Measurements from ENCODE around the gene LHPP. TPM values are rescaled to one million over a fixed set of nuclear protein-coding genes. Genes with fewer than 3 reads are reported as not detected.
"Not testable (repeated sequence)": the region's sequence is repeated elsewhere in the genome, so short reads cannot be mapped to it uniquely, and the experiment has no call there.

The LHPP gene
- total RNA-seq, 2 donors from 2014 or later = 7.4 to 10.6 TPM

- Mint-ChIP-seq H3K4me1 (no peaks in the 10 kb centered on the region), H3K4me3 (no peak overlapping the region), H3K36me3 (ENCODE audit: low read depth) (no peaks in the 10 kb centered on the region), H3K27ac (no peak overlapping the region), H3K9me3 (no peaks in the 10 kb centered on the region), H3K27me3 (no peaks in the 10 kb centered on the region)
- ATAC-seq (replicated peaks) = no peak
Measured at GRCh38 chr10:124546055-124546369, 84.4 kb downstream of the LHPP start.

- no peak for ATAC-seq (replicated peaks)
- Mint-ChIP-seq H3K4me1 (no peaks in the 10 kb centered on the region), H3K27ac (no peak overlapping the region), H3K27me3 (no peaks in the 10 kb centered on the region), H3K9me3 (no peaks in the 10 kb centered on the region), H3K4me3 (no peak overlapping the region), H3K36me3 (ENCODE audit: low read depth) (no peaks in the 10 kb centered on the region)
Measured at GRCh38 chr10:124546957-124547646, 85.5 kb downstream of the LHPP start.

GRCh38 chr10:124547647-124548168 lies 86.1 kb downstream of the LHPP start:
- no peaks in the 10 kb centered on the region for H3K9me3 Mint-ChIP-seq
- H3K36me3 Mint-ChIP-seq (ENCODE audit: low read depth) = no peaks in the 10 kb centered on the region
- no peak for ATAC-seq (replicated peaks)
- H3K27me3 Mint-ChIP-seq = no peaks in the 10 kb centered on the region
- H3K27ac Mint-ChIP-seq = no peak overlapping the region
- no peak overlapping the region for H3K4me3 Mint-ChIP-seq
- H3K4me1 Mint-ChIP-seq = no peaks in the 10 kb centered on the region

GRCh38 chr10:124549171-124549570 lies 87.5 kb downstream of the LHPP start:
- not testable (repeated sequence) for H3K9me3 Mint-ChIP-seq; H3K36me3 Mint-ChIP-seq (ENCODE audit: low read depth); H3K27ac Mint-ChIP-seq; ATAC-seq (replicated peaks); H3K4me3 Mint-ChIP-seq; H3K27me3 Mint-ChIP-seq; H3K4me1 Mint-ChIP-seq

GRCh38 chr10:124550293-124551034 lies 88.8 kb downstream of the LHPP start:
- Mint-ChIP-seq H3K4me1 (no peaks in the 10 kb centered on the region), H3K9me3 (no peaks in the 10 kb centered on the region), H3K4me3 (no peak overlapping the region), H3K36me3 (ENCODE audit: low read depth) (no peaks in the 10 kb centered on the region), H3K27ac (no peak overlapping the region), H3K27me3 (no peaks in the 10 kb centered on the region)
- ATAC-seq (replicated peaks) = no peak

GRCh38 chr10:124551097-124551496 lies 89.5 kb downstream of the LHPP start:
- Mint-ChIP-seq H3K27me3 (no peaks in the 10 kb centered on the region), H3K4me3 (no peak overlapping the region), H3K36me3 (ENCODE audit: low read depth) (no peaks in the 10 kb centered on the region), H3K9me3 (no peaks in the 10 kb centered on the region), H3K4me1 (no peaks in the 10 kb centered on the region), H3K27ac (no peak overlapping the region)
- ATAC-seq (replicated peaks) = no peak

- Mint-ChIP-seq H3K36me3 (ENCODE audit: low read depth) (no peaks in the 10 kb centered on the region), H3K4me3 (no peak overlapping the region), H3K27ac (no peak overlapping the region), H3K27me3 (no peaks in the 10 kb centered on the region), H3K9me3 (no peaks in the 10 kb centered on the region), H3K4me1 (no peaks in the 10 kb centered on the region)
- ATAC-seq (replicated peaks) = no peak
Measured at GRCh38 chr10:124551755-124552154, 90.1 kb downstream of the LHPP start.

GRCh38 chr10:124552691-124553276 lies 91.2 kb downstream of the LHPP start:
- H3K4me1 Mint-ChIP-seq = no peaks in the 10 kb centered on the region
- ATAC-seq (replicated peaks) = no peak
- no peak overlapping the region for H3K4me3 Mint-ChIP-seq
- H3K27ac Mint-ChIP-seq = no peak overlapping the region
- H3K36me3 Mint-ChIP-seq (ENCODE audit: low read depth) = no peaks in the 10 kb centered on the region
- no peaks in the 10 kb centered on the region for H3K9me3 Mint-ChIP-seq
- no peaks in the 10 kb centered on the region for H3K27me3 Mint-ChIP-seq

GRCh38 chr10:124554085-124554858 lies 92.6 kb downstream of the LHPP start:
- Mint-ChIP-seq H3K4me3 (no peak overlapping the region), H3K36me3 (ENCODE audit: low read depth) (no peaks in the 10 kb centered on the region), H3K9me3 (no peaks in the 10 kb centered on the region), H3K27ac (no peak overlapping the region), H3K4me1 (no peaks in the 10 kb centered on the region), H3K27me3 (no peaks in the 10 kb centered on the region)
- no peak for ATAC-seq (replicated peaks)

- Mint-ChIP-seq H3K27me3 (no peaks in the 10 kb centered on the region), H3K9me3 (no peaks in the 10 kb centered on the region), H3K27ac (no peak overlapping the region), H3K4me1 (no peaks in the 10 kb centered on the region), H3K36me3 (ENCODE audit: low read depth) (no peaks in the 10 kb centered on the region), H3K4me3 (no peak overlapping the region)
- ATAC-seq (replicated peaks) = no peak
Measured at GRCh38 chr10:124557167-124557566, 95.5 kb downstream of the LHPP start.

- Mint-ChIP-seq H3K9me3 (no peaks in the 10 kb centered on the region), H3K4me3 (no peak overlapping the region), H3K36me3 (ENCODE audit: low read depth) (no peaks in the 10 kb centered on the region), H3K27ac (no peak overlapping the region), H3K27me3 (no peaks in the 10 kb centered on the region), H3K4me1 (no peaks in the 10 kb centered on the region)
- no peak for ATAC-seq (replicated peaks)
Measured at GRCh38 chr10:124557648-124558338, 96.2 kb downstream of the LHPP start.

- no peaks in the 10 kb centered on the region for H3K4me1 Mint-ChIP-seq
- H3K27me3 Mint-ChIP-seq = no peaks in the 10 kb centered on the region
- no peaks in the 10 kb centered on the region for H3K9me3 Mint-ChIP-seq
- H3K36me3 Mint-ChIP-seq (ENCODE audit: low read depth) = no peaks in the 10 kb centered on the region
- no peak overlapping the region for H3K4me3 Mint-ChIP-seq
- H3K27ac Mint-ChIP-seq = no peak overlapping the region
- ATAC-seq (replicated peaks) = no peak
Measured at GRCh38 chr10:124558339-124559321, 97.0 kb downstream of the LHPP start.

- Mint-ChIP-seq H3K27me3 (no peaks in the 10 kb centered on the region), H3K4me1 (no peaks in the 10 kb centered on the region), H3K36me3 (ENCODE audit: low read depth) (no peaks in the 10 kb centered on the region), H3K27ac (no peak overlapping the region), H3K9me3 (no peaks in the 10 kb centered on the region), H3K4me3 (no peak overlapping the region)
- no peak for ATAC-seq (replicated peaks)
Measured at GRCh38 chr10:124559372-124560132, 97.9 kb downstream of the LHPP start.
